ENCODE measurements around the gene FAM216A. TPM values are rescaled to one million over a fixed set of nuclear protein-coding genes. Genes with fewer than 3 reads are reported as not detected.
"Not testable (repeated sequence)": the region's sequence is repeated elsewhere in the genome, so short reads cannot be mapped to it uniquely, and the experiment has no call there.

Gene FAM216A
- total RNA-seq, 2 donors from 2014 or later = 3.7 to 12.6 TPM

- Histone ChIP-seq H3K9me3 (no peaks in the 10 kb centered on the region), H3K27me3 (replicated peaks; ENCODE audit: insufficient read depth) (no peaks in the 10 kb centered on the region), H3K36me3 (no peaks in the 10 kb centered on the region), H3K27ac (no peak overlapping the region), H3K4me3 (no peak overlapping the region), H3K4me1 (ENCODE audit: control insufficient read depth in 1 of 2, low read depth in 2 of 2) (no peaks in the 10 kb centered on the region)
- TF ChIP-seq, protein P1, sequence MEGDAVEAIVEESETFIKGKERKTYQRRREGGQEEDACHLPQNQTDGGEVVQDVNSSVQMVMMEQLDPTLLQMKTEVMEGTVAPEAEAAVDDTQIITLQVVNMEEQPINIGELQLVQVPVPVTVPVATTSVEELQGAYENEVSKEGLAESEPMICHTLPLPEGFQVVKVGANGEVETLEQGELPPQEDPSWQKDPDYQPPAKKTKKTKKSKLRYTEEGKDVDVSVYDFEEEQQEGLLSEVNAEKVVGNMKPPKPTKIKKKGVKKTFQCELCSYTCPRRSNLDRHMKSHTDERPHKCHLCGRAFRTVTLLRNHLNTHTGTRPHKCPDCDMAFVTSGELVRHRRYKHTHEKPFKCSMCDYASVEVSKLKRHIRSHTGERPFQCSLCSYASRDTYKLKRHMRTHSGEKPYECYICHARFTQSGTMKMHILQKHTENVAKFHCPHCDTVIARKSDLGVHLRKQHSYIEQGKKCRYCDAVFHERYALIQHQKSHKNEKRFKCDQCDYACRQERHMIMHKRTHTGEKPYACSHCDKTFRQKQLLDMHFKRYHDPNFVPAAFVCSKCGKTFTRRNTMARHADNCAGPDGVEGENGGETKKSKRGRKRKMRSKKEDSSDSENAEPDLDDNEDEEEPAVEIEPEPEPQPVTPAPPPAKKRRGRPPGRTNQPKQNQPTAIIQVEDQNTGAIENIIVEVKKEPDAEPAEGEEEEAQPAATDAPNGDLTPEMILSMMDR (IDR thresholded peaks at IDR 0.05) = no peak
- ATAC-seq (ENCODE audit: insufficient number of reproducible peaks, low FRiP score, low read depth) = no peak
- DNase-seq (ENCODE audit: low spot score) = no peak
Observed at GRCh38 chr12:110513842-110514241, 45.2 kb downstream of the FAM216A start.

DNA sequence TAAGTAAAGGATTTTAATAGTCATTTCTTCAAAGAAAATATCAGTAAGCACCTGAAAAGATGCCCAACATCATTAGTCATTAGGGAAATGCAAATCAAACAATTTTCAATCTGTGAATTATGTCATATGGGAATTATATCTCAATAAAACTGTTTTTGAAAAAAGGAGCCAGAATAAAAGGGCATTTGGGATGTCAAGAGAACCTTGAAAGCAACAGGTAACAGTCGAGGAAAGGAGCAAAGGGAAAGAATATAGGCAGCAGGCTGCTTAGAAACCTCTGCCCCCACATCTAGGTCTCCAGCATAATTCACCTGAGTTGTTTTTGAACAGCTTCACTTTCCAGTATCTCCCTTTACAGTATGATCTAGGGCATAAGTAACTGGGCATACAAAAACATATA is 45.7 kb downstream of the FAM216A start:
- no peak for ATAC-seq (ENCODE audit: insufficient number of reproducible peaks, low FRiP score, low read depth)
- no peaks in the 10 kb centered on the region for H3K27me3 ChIP-seq (replicated peaks; ENCODE audit: insufficient read depth)
- no peak overlapping the region for H3K27ac ChIP-seq
- DNase-seq (ENCODE audit: low spot score) = no peak
- H3K4me3 ChIP-seq = no peak overlapping the region
- TF ChIP-seq, protein P1 (IDR thresholded peaks at IDR 0.05) = no peak
- no peaks in the 10 kb centered on the region for H3K36me3 ChIP-seq
- H3K9me3 ChIP-seq = no peaks in the 10 kb centered on the region
- no peaks in the 10 kb centered on the region for H3K4me1 ChIP-seq (ENCODE audit: control insufficient read depth in 1 of 2, low read depth in 2 of 2)

GRCh38 chr12:110516995-110517394 is 48.4 kb downstream of the FAM216A start:
- Histone ChIP-seq H3K27ac (no peak overlapping the region), H3K9me3 (no peaks in the 10 kb centered on the region), H3K36me3 (no peaks in the 10 kb centered on the region), H3K4me1 (ENCODE audit: control insufficient read depth in 1 of 2, low read depth in 2 of 2) (no peaks in the 10 kb centered on the region), H3K27me3 (replicated peaks; ENCODE audit: insufficient read depth) (no peaks in the 10 kb centered on the region), H3K4me3 (no peak overlapping the region)
- DNase-seq (ENCODE audit: low spot score) = no peak
- no peak for ATAC-seq (ENCODE audit: insufficient number of reproducible peaks, low FRiP score, low read depth)
- TF ChIP-seq, protein P1 (IDR thresholded peaks at IDR 0.05) = no peak

DNA sequence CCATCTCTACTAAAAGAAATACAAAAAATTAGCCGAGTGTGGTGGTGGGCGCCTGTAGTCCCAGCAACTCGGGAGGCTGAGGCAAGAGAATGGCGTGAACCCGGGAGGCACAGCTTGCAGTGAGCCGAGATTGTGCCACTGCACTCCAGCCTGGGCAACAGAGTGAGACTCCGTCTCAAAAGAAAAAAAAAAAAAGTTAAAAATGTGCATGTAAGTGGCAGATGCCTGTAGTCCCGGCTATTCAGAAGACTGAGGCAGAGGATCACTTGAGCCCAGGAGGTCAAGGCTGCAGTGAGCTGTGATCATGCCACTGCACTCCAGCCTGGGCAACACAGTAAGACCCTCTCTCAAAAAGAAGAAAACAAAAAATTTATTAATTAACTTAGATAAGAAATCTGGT is 49.4 kb downstream of the FAM216A start:
- H3K4me1 ChIP-seq (ENCODE audit: control insufficient read depth in 1 of 2, low read depth in 2 of 2); DNase-seq (ENCODE audit: low spot score); ATAC-seq (ENCODE audit: insufficient number of reproducible peaks, low FRiP score, low read depth); H3K36me3 ChIP-seq; H3K27me3 ChIP-seq (replicated peaks; ENCODE audit: insufficient read depth); H3K9me3 ChIP-seq; H3K27ac ChIP-seq; H3K4me3 ChIP-seq: not testable (repeated sequence)

DNA sequence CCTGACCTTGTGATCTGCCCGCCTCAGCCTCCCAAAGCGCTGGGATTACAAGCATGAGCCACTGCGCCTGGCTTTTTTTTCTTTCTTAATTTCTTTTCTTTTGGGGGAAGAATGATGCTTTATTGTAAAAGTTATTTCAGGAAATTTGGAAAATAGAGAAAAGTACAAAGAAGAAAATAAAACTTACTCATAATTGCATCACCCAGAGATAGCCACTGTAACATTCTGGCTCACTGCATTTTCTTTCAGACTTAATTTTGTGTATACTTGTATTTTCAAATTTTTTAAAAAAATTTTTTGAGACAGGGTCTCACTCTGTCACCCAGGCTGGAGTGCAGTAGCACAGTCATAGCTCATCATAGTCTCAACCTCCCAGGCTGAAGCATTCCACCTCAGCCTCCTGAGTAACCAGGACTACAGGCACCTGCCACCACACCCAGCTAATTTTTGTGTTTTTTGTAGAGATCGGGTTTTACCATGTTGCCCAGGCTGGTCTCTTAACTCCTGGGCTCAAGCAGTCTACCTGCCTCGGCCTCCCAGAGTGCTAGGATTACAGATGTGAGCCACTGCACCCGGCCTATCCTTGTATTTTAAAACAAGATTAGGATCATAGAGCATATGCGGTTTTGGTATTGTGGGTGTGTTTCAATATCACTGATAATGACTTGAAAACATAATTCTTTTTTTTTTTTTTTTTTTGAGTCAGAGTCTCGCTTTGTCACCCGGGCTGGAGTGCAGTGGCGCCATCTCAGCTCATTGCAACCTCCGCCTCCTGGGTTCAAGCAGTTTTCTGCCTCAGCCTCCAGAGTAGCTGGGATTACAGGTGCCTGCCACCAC is 52.4 kb downstream of the FAM216A start:
- not testable (repeated sequence) for H3K4me3 ChIP-seq; H3K27me3 ChIP-seq (replicated peaks; ENCODE audit: insufficient read depth); H3K4me1 ChIP-seq (ENCODE audit: control insufficient read depth in 1 of 2, low read depth in 2 of 2); H3K27ac ChIP-seq; ATAC-seq (ENCODE audit: insufficient number of reproducible peaks, low FRiP score, low read depth); H3K9me3 ChIP-seq; DNase-seq (ENCODE audit: low spot score); H3K36me3 ChIP-seq

- no peaks in the 10 kb centered on the region for H3K27me3 ChIP-seq (replicated peaks; ENCODE audit: insufficient read depth)
- no peaks in the 10 kb centered on the region for H3K9me3 ChIP-seq
- ATAC-seq (ENCODE audit: insufficient number of reproducible peaks, low FRiP score, low read depth) (no peak), DNase-seq (ENCODE audit: low spot score) (no peak)
- peaks cover 10 to 14% of the 10 kb centered on the region in 2 donors for H3K4me1 ChIP-seq (ENCODE audit: control insufficient read depth in 1 of 2, low read depth in 2 of 2)
- TF ChIP-seq, protein P1 (IDR thresholded peaks at IDR 0.05) = no peak
- H3K27ac ChIP-seq = no peak overlapping the region
- no peak overlapping the region for H3K4me3 ChIP-seq
- no peaks in the 10 kb centered on the region for H3K36me3 ChIP-seq
Observed at GRCh38 chr12:110528277-110528839, 59.7 kb downstream of the FAM216A start.
